GM10248 (cell line): Measurements from ENCODE around the gene FAM222A.
"Not testable (repeated sequence)": the region's sequence is repeated elsewhere in the genome, so short reads cannot be mapped to it uniquely, and the experiment has no call there.

Experiments used
- CTCF ChIA-PET: fragments of 300-600 bp; sonication (Branson Sonifier 250); formaldehyde crosslinking; extraction: SDS; loops from one replicate; lab custom pipeline; 2021; ENCODE audit warnings: antibody characterized with exemption; lab: Yijun Ruan, JAX
- POLR2A ChIA-PET: fragments of 350-650 bp; sonication (Branson Sonifier 250); formaldehyde crosslinking; extraction: SDS; loops from one replicate; lab custom pipeline; 2020; ENCODE audit warnings: antibody characterized with exemption; lab: Yijun Ruan, JAX
- DNase-seq: peaks from one replicate; pipeline ENCODE4 v3.0.0; 2012; ENCODE audit errors: extremely low spot score
- TF ChIP-seq, protein P1 (sequence below): IDR thresholded peaks from 2 replicates; pipeline ENCODE4 v1.5.1; 2012; ENCODE audit warnings: mild to moderate bottlenecking, low read depth; ENCODE audit errors: extremely low read depth, missing control alignments, control extremely low read depth

Gene FAM222A

DNA sequence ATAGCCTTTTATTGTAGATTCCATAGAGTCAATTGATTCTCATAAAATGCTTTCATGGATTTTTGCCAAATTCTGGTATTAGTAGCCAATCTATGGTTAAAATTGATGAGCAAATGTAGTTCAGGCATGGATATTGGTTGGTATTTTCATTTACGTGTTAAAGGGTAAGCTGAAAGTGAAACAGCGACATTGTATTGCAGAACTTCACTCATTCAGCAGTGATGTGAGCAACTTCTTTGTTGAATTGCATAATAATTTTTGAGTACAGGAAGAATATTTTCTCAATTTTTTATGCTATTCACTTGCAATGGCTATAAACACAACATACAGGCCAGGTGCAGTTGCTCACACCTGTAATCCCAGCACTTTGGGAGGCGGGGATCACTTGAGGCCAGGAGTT lies 24.2 kb upstream of the FAM222A start:
- DNase-seq = no peak
- TF ChIP-seq, protein P1, sequence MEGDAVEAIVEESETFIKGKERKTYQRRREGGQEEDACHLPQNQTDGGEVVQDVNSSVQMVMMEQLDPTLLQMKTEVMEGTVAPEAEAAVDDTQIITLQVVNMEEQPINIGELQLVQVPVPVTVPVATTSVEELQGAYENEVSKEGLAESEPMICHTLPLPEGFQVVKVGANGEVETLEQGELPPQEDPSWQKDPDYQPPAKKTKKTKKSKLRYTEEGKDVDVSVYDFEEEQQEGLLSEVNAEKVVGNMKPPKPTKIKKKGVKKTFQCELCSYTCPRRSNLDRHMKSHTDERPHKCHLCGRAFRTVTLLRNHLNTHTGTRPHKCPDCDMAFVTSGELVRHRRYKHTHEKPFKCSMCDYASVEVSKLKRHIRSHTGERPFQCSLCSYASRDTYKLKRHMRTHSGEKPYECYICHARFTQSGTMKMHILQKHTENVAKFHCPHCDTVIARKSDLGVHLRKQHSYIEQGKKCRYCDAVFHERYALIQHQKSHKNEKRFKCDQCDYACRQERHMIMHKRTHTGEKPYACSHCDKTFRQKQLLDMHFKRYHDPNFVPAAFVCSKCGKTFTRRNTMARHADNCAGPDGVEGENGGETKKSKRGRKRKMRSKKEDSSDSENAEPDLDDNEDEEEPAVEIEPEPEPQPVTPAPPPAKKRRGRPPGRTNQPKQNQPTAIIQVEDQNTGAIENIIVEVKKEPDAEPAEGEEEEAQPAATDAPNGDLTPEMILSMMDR = no peak
- ChIA-PET POLR2A (no interaction called here), CTCF (no interaction called here)

DNA sequence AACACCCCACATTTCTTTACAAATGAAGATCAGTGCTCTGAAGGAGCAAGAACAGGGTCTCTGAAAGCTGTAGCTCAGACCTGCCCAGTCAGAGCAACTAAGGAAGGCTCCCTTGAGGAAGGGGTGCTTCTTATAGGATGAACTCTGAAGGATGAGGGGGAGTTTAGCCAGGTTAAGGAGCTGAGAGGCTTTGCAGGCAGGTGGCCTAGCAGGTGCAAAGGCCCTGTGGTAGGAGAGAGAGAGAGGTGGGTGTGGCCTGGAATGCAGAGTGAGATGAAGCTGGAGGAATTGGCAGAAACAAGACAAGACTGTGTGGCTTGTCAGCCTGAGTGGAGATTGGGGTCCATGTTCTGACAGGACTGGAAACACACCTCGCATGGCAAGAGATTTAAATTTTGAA lies 20.5 kb upstream of the FAM222A start:
- ChIA-PET CTCF (interaction anchor here (1.6 kb wide), 1 partner anchor 27 kb away, joined by 3 read pairs; no protein-coding TSS in a partner anchor), POLR2A (no interaction called here)
- no peak for DNase-seq
- TF ChIP-seq, protein P1 = no peak

DNA sequence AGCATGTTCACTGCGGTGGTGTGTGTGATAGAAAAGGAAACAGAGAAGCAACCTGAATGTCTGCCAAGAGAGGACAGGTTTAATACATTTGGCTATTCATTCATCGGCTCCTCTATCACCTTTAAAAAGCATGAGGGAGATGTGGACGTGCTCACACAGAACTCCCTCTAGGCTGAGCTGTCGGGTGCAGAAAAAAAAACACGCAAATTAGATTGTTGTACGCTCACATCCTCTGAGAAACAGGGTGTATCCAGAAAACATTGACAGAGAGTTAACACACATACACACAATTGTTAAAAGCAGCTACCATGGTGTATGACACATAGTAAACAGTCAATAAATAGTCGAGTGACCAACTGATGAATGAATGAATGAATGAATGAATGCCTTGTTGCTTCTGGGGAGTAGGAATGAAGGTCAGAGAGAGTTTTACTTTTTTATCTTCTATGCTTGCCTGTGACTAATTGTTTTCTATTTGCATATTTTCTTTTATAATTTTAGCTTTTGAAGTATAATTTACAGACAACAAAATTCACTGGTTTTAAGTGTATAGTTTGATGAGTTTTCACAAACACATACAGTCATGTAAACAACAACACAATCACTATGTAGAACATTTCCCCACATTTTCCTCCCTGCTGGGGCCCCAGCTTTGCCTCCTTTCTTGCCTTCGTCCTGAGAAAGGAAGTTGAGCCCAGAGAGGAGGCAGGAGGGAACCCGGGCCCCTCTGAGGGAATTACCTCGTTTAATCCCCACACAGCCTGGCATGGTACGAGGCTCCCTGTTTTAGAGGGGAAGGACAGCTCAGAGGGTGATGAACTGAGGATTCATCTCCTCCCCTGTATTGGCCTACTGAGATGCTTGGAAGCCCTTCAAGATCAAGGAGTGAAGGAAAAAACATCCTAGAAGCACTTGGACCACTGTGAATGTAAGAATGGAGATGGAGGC lies 19.7 kb upstream of the FAM222A start:
- CTCF ChIA-PET = interaction anchor here (1.6 kb wide), 1 partner anchor 26 kb away, joined by 3 read pairs; no protein-coding TSS in a partner anchor
- TF ChIP-seq, protein P1 = no peak
- no peak for DNase-seq
- POLR2A ChIA-PET = no interaction called here

DNA sequence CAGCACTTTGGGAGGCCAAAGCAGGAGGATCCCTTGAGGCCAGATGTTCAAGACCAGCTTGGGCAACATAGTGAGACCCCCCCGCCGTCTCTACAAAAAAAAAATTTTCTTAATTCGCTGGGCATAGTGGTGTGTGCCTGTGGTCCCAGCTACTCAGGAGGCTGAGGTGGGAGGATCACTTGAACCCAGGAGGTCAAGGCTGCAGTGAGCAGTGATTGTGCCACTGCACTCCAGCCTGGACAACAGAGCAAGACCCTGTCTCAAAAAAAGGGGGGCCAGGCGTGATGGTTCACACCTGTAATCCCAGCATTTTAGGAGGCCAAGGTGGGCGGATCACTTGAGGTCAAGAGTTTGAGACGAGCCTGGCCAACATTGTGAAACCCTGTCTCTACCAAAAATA lies 19.0 kb upstream of the FAM222A start:
- CTCF ChIA-PET = interaction anchor here (1.6 kb wide), 1 partner anchor 25 kb away, joined by 3 read pairs; no protein-coding TSS in a partner anchor
- DNase-seq, POLR2A ChIA-PET: not testable (repeated sequence)

DNA sequence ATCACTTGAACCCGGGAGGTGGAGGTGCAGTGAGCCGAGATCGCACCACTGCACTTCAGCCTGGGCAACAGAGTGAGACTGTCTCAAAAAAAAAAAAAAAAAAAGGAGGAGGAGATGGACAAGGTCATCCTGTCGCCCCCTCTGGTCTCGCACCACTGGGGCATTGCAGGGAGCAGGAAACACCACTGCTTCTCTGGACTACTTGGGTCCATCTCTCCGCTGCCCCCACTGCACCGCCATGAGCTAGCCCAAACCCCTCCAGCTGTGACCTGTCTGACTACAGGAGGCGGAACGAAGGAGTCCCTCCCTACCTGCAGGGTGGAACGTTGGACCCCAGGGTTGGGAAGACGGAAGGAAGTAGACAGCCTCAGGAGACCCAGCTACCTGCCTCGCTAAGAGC lies 18.2 kb upstream of the FAM222A start:
- ChIA-PET POLR2A (no interaction called here), CTCF (no interaction called here)
- DNase-seq = no peak

DNA sequence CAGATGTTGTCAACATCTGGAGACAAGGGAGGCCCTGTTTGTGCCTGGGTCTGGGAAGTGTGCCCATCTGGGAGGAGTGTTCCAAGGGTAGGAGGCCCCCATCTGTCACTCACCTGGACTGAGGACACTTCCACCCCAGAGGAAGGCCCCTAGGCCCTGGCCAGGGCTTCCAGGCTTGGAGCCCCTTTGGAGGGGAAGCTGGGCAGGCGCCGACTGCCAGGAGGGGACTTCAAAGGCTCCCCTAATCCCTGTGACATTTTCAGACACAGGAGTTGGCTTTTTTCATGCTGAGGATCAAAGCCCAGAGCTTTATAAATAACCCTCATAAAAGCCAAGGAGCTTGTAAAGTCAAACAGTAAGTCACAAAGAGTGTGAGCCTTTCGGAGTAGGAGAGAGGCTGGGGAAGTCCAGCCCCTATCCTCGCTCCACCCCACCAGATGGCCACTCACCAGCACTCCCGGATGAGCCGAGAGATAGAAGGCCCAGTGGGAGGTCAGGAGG lies 17.6 kb upstream of the FAM222A start:
- ChIA-PET POLR2A (no interaction called here), CTCF (no interaction called here)

More for the DNA sequence above, 18.2 kb upstream of the FAM222A start:
- TF ChIP-seq, protein P1 = no peak

More for the DNA sequence above, 17.6 kb upstream of the FAM222A start:
- DNase-seq = no peak
- TF ChIP-seq, protein P1 = no peak
